ENCODE measurements around the gene PSMA2.

- no peak for TF ChIP-seq CTCF (IDR thresholded peaks at IDR 0.05; ENCODE audit: borderline replicate concordance, extremely low read depth, low read length, poor library complexity, severe bottlenecking)
- no peak for TF ChIP-seq EZH2 (IDR thresholded peaks at IDR 0.05; ENCODE audit: borderline replicate concordance, low read depth, low read length, severe bottlenecking)
These were observed 20.2 kb downstream of the PSMA2 start, which contains the start of gene C7orf25 for GRCh38 chr7:42911454-42912447.
